HG02759 (cell line): Measurements from ENCODE around the gene INTS7.
A peak's percentile ranks its signal among the peaks of the same experiment; 100 is the strongest.

ENCODE experiments used
- ATAC-seq: cut with Tn5 transposase; IDR thresholded peaks from one replicate; pipeline ENCODE4 v1.9.1; 2021; ENCODE audit warnings: mild to moderate bottlenecking, moderate library complexity; ENCODE audit not compliant: unreplicated experiment

INTS7 gene, protein sequence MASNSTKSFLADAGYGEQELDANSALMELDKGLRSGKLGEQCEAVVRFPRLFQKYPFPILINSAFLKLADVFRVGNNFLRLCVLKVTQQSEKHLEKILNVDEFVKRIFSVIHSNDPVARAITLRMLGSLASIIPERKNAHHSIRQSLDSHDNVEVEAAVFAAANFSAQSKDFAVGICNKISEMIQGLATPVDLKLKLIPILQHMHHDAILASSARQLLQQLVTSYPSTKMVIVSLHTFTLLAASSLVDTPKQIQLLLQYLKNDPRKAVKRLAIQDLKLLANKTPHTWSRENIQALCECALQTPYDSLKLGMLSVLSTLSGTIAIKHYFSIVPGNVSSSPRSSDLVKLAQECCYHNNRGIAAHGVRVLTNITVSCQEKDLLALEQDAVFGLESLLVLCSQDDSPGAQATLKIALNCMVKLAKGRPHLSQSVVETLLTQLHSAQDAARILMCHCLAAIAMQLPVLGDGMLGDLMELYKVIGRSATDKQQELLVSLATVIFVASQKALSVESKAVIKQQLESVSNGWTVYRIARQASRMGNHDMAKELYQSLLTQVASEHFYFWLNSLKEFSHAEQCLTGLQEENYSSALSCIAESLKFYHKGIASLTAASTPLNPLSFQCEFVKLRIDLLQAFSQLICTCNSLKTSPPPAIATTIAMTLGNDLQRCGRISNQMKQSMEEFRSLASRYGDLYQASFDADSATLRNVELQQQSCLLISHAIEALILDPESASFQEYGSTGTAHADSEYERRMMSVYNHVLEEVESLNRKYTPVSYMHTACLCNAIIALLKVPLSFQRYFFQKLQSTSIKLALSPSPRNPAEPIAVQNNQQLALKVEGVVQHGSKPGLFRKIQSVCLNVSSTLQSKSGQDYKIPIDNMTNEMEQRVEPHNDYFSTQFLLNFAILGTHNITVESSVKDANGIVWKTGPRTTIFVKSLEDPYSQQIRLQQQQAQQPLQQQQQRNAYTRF

DNA sequence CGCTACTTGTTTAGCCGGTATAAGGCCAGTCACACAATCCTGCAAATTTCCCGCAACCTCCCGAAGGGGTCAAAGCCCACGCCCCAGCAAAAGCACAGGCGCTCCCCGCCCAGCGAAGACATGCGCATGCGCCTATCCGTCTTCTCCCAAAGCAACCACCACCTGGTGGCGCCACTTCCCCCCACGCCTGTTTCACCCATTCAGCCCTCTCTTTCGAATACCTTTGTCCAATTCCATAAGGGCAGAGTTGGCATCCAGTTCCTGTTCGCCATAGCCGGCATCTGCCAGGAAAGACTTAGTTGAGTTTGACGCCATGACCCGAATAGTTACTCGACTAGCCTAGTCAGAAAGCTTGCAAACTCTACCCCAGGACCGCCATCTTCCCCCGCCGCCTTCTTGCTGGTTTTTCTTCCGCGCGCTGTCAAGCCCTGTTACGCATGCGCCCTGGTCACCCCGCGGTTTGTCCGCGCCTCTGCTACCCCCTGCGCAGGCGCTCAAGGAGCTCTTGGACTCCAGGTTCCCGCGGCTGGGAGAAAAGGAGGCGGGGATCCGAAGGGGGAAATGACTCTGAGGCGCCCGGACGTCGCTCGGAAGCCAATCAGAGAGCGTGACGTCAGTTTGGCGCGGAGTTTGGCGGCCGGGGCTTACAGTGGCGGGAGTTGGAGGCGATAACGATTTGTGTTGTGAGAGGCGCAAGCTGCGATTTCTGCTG, at the start of gene INTS7, which contains the start of gene DTL:
Gene INTS7, minus strand, starts transcription at position 435 of the 712 bp plus-strand sequence. Its CDS starts 120 bp downstream, at position 315.
Gene DTL, plus strand, starts transcription at position 626 of the 712 bp plus-strand sequence. CDS start 143 bp downstream, outside the sequence.
- peak; percentile 77 for ATAC-seq

DNA sequence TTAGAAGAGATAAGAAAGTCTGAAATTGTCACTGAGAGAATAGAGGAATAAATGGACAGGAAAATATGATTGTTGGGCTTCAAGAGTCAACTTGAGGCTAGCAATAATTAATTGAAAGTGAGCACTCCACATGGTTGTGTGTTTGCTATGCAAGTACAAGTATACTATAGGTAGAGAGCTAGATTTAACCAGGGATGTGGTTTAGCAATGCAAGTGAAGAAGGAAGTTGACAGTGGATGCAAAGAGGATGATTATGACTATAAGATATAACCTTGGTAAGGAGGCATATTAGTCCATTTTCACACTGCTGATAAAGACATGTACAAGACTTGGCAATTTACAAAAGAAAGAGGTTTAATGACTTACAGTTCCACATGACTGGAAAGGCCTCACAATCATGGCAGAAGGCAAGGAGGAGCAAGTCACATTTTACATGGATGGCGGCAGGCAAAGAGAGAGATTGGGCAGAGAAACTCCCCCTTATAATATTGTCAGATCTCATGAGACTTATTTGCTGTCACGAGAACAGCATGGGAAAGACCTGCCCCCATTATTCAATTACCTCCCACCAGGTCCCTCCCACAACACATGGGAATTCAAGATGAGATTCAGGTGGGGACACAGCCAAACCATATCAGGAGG, 47.5 kb upstream of the INTS7 start:
- no peak for ATAC-seq

DNA sequence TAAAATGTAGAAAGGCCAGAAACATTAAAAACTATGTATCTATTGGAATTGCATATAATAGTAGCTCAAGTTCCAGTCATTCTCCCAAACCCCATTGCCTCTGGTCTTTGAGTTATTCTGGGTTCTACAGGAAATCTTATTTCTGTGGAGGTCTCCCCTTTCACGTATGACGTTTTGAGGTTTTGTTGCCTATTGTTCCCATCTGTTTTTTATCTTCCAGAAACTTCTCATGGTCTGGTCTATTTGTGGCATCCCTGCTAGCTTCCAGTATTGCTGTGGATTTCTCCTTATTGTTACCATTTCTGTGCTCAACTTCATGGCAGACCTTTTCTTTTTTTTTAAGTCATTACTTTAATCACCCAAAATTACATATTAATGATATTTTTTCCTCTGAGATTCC, 43.5 kb upstream of the INTS7 start:
- no peak for ATAC-seq

DNA sequence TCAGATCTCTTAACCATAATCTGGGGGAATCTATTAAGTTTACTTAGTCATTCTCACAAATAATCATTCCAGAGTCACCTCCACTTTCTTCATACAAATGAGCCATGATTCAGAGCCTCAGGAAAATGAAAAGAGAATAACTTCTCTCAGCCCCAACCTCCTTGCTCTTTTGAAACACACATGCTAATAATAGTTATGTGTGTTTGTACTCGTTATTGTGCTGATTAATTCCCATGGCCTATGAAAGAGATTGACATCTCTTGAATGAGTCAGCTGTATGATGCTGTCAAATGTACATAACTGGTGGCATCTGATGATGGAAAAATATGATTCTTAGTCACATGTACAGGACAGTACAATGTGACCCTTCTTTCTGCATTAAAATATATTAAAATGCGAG, 41.7 kb upstream of the INTS7 start:
- ATAC-seq = no peak

DNA sequence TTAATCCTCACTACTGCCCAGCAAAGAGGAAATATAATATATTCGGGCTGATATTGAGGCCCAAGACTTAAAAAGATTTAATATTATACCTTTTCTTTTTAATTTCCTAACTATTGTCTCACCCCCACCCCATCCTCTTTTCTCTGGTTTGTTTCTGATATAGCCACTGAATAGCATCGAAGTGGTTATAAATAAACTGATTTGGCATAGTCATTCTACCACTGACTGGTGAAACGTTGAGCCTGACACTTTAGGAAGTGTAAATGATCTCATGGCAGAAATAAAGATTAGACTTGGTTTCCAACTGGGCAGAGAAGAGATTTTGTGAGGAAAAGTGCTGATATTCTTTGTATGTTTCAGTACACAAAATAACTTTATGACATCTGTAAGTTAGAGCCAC, 39.5 kb upstream of the INTS7 start:
- ATAC-seq = no peak

DNA sequence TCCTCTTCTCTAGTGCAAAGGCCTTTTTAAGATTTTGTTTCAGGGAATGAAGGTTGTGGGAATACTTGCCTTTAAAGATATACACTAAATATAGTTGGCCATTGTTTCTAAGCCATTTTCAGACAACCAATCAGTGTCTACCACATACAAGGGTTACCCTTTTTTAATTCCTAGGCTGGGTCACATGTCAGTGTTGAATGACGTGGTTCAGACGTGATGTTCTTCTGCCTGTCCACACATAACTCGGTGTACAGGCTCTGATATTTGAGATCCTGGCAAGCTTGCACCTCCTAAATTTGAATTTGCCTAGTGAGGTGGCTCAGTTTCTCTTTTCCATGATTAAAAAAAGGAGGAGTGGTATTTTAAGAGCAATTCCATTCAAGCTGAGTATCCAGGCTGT, 39.0 kb upstream of the INTS7 start:
- no peak for ATAC-seq

DNA sequence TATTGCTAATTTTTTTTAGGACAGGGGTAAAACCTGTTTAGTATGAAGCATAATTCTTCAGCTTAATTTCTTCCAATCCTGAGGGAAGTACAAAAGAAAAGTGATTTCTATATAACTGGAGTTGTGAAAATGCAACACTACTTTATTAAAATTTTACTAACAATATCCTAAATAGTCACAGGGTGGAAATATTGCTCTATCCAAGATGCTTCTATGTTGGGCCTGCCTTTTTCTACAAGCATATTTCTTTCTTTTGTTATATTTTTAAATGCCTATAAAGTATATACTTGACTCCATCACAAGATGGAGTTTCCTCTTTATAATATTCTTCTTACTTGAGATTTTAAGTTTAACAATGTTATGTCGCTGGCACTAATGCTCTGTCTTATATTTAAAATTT, 38.1 kb upstream of the INTS7 start:
- ATAC-seq = no peak

DNA sequence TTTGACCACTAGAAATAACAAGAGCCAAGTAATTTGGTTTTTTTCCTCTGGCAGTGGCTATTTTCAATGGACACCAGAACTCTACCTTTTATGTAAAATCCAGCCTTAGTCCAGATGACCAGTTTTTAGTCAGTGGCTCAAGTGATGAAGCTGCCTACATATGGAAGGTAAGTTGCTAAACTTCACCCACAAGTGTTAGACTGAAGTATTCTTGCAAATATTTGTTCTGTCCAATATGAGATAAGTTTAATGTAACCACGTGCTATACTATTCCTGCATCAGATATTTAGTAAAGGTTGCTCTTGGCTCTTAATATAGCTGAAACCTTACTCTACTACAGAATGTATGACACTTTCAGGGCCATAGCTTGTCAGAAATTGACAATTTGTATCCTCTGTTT, 36.7 kb upstream of the INTS7 start:
- ATAC-seq = no peak

DNA sequence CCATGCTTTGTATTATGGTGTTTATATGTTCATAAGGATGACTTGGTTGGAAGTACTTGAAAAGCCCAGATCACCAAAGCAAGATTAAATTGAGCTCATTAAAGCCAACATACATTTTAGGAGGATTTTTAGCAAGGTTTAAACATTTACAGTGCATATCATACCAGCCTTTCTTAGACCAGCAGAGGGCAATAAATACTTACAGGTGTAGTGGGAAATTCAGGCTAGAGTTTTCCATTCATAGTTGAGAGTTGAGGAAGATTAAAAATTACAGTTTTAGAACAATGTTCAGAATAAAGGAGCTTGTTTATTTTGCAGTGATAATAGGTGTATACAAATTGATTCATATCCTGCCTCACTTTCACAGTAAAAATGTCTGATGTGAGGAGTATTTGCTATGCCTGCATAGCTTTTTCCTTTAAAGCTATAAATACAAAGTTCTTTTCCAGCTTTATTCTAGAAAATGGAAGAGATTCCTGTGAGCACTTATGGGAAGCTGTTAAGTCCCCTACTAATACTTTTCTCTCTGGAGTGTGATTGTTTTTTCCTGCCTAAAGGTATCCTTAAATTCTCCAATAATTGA, 35.5 kb upstream of the INTS7 start:
- ATAC-seq = no peak

DNA sequence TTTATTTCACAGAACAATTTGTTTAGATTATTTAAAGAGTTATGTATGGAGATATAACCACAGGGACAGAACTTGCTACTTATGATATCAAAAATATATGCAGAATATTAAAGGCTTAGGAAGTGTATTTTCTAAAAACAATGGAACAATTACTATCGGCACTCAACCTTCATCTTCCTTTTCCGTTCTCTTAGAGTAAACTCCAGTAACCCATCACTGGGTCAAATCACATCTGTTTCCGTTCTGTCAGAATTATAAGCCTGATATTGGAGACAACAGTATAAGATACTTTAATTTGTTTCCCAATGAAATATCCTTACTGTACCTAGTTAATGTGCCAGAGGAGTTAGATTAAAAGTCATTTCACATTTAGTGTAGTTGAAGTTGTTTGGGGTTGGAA, 32.4 kb upstream of the INTS7 start:
- no peak for ATAC-seq

DNA sequence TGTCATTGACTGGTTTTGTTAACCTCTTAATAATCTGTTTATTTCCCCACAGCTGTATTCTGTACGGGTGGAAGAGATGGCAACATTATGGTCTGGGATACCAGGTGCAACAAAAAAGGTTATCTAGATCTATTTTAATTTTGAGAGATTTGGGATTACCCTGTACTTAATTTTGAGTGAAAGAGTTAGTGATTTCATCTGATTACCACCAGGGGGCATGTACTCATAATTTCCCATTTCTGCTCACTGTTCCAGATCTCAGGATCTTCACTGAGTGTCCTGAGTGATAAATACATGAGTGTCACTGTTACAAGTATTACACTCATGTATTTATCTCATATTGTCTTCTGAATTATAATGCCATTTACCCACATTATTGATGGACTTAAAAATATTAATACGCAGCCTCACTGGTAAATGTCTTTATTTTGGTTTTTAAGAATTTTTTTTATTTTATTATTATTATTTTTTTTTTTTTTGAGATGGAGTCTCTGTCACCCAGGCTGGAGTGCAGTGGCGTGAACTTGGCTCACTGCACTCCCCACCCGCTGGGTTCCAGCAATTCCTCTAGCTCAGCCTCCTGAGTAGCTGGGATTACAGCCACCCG, 27.6 kb upstream of the INTS7 start:
- ATAC-seq = no peak

DNA sequence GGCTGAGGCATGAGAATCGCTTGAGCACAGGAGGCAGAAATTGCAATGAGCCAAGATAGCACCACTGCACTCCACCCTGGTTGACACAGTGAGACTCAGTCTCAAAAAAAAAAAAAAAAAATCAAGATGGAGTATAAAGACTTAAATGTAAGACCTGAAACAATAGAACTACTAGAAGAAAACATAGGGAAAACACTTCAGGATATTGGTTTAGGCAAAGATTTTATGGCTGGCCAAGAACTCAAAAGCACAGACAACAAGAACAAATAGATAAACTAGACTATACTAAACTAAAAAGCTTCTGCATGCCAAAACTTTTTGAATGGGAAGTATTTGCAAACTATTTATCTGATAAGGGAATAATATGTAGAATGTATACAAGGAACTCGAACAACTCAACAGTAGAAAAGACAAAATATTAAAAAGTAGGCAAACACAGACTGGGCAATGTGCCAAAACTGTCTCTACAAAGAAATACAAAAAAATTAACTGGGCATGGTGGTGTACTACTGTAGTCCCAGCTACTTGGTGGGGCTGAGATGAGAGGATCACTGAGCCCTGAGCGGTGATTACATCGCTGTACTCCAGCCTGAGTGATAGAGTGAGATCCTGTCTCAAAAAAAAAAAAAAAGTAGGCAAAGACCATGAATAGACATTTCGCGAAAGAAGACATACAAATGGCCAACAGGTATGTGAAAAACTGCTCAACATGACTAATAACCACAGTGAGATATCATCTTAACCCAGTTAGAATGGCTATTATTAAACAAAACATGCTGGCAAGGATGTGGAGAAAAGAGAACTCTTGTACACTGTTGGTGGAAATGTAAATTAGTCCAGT, 25.5 kb upstream of the INTS7 start:
- ATAC-seq = no peak

DNA sequence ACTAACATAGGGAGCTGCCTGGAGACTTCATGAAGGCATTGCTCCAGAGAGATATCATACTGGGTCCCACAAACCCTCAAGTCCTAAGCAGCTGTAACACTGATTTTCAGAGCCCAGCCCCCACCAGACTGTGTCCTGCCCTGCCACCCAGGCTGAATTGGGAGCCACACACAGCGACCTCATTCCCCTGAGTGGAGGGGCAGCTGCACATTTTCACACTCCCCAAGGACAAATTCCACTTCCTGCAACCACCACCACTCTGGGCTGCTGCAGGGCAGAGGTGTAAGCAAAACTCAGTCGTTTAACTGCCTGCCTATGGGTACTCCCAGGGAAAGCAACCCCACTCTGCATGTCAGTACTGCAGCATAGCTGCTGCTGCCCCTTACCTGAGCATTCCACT, 20.0 kb upstream of the INTS7 start:
- no peak for ATAC-seq

DNA sequence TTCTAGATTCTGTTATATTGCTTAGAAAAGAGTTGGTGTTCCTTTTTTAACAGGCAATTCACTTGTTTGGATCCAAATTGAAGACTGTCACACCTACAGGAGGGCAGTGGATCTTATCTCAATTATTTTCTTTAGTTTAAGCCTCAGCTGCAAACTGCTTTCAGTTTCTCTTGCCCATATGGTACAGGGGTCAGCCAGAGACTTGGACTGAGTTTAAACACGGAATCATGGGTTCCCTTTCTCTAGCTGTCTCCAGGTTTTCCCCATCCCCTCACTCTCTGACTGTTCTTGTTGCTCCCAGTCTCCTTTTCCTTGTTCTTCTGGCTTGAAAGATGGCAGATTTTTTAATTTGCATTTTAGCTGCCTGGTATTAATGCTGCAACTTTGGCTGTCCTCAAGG, 18.6 kb upstream of the INTS7 start:
- ATAC-seq = no peak

DNA sequence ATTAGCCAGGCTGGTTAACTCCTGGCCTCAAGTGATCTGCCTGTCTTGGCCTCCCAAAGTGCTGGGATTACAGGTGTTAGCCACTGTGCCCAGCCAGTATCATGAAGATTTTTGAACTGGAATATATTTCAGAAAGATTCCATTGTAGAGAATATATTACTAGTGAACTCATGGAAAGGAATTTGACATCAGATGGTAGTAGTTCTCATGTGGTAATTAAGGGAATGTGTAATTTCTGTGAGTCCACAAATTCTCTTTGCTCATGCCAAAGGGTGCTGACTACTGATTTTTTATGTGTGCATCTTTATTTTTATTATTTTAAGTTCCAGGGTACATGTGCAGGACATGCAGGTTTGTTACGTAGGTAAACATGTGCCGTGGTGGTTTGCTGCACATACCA, 10.6 kb upstream of the INTS7 start:
- ATAC-seq = no peak

DNA sequence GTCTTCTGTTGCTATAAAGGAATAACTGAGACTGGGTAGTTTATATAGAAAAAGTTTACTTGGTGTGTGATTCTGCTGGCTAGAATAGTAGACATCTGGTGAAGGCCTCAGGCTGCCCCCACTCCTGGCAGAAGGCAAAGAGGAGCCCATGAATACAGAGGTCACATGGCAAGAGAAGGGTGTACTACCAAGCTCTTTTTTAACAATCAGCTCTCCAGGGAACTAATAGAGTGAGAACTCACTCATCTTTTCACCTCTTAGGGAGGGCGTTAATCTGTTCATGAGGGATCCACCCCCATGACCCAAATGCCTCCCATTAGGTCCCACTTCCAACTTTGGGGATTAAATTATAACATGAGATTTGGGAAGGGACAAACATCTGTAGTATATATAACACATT, 9.5 kb upstream of the INTS7 start:
- no peak for ATAC-seq

DNA sequence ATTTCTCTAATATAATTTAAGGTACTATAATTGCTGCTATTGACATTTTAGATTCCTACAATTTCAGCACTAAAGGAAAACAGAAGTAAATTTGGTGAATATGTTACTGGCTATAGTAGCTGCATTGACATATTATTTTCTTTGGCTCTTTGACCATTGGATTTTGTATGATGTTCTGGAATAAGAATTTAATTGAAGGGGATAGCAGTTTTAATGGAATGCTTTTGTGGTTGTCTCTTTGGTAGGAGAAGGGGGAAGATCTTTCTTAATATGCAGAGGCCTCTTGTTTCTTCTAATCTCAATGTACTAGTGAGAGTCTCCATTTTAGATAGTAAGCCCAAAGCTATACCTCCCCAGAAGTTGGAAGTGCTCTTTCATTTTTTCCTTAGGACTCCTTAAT, 7.1 kb upstream of the INTS7 start:
- ATAC-seq = no peak

DNA sequence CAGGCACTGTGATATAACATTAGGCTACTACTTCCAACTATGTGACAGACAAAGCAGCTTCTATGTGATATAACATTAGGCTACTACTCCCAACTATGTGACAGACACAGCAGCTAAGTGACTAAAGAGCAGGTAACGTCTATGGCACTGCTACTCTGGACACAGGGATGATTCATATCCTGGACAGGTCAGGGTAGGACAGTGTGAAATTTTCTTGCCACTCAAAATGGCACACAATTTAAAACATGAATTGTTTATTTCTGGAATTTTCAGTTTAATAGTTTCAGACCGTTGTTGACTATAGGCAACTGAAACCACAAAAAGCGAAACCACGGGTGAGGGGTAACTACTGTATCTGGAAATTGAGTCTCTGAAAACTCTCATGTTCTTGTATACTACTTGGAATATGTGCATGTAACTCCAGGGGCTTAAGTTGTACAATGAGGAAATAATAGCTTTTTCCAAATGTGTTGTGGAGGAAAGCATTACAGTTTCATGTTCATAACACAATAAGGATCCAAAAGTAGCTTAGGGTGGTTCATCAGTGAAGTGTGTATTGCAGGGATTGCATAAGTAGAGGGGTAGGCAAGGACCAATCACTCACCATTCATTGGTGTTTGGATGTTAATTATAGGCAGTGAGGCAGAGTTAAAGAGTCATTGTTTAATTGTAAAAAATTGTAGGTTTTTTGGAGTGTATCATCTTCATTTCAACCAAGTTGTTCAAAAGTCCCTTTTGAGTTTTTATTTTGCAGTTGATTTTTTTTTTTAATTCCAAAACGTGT, 5.5 kb upstream of the INTS7 start:
- no peak for ATAC-seq
